ENCODE measurements around the gene HHIPL1. TPM values are rescaled to one million over a fixed set of nuclear protein-coding genes. Genes with fewer than 3 reads are reported as not detected.

The HHIPL1 gene
- total RNA-seq = 2.3 TPM
- 1 to 10 TPM; 1.4 to 2.8 (median 2.2) TPM for polyA plus RNA-seq (ENCODE audit: insufficient read depth in 1 of 8, insufficient read length in 8 of 8, low replicate concordance in 1 of 8)
- long read RNA-seq, donor 1, full-length matches to known transcripts = 1 of 1 reads
- long read RNA-seq, donor 1, partial matches to known transcripts = 0 of 1 reads
- long read RNA-seq, donor 1, other reads (novel, unspliced or antisense) = 0 of 1 reads
- long read RNA-seq, donor 2 = 0 reads
- long read RNA-seq, donor 3 = 0 reads
- long read RNA-seq, donor 4 = 0 reads
- long read RNA-seq, donor 5, full-length matches to known transcripts = 1 of 1 reads
- long read RNA-seq, donor 5, partial matches to known transcripts = 0 of 1 reads
- long read RNA-seq, donor 5, other reads (novel, unspliced or antisense) = 0 of 1 reads
- long read RNA-seq, donor 6, full-length matches to known transcripts = 1 of 1 reads
- long read RNA-seq, donor 6, partial matches to known transcripts = 0 of 1 reads
- long read RNA-seq, donor 6, other reads (novel, unspliced or antisense) = 0 of 1 reads
- long read RNA-seq, donor 7 = 0 reads
- long read RNA-seq, donor 8 = 0 reads
- long read RNA-seq, donor 9 = 0 reads
- long read RNA-seq, donor 10 = 0 reads
- long read RNA-seq, donor 11 = 0 reads

- Histone ChIP-seq H3K27me3 (ENCODE audit: control insufficient read depth, insufficient read depth, low read length) (peaks cover 24% of the 10 kb centered on the region), H3K27ac (ENCODE audit: low read length) (no peak within 1 kb of the TSS), H3K4me3 (ENCODE audit: low read length) (peak within 1 kb of the TSS; percentile 32), H3K36me3 (ENCODE audit: control insufficient read depth, insufficient read depth, low read length) (no peaks in the 10 kb centered on the region), H3K9me3 (replicated peaks; ENCODE audit: control insufficient read depth, low read depth, low read length) (no peaks in the 10 kb centered on the region), H3K4me1 (ENCODE audit: control insufficient read depth, insufficient read depth, low read length) (peaks cover 8% of the 10 kb centered on the region)
- 4% methylated on average over 91 of the region's 91 CpGs for WGBS (ENCODE audit: insufficient coverage)
- peak; percentile 64 for DNase-seq
Measured at GRCh38 chr14:99644723-99645544, at the start of gene HHIPL1. HHIPL1 (plus strand) TSS chr14:99645129; CDS start chr14:99645208, 79 bp downstream.

- WGBS (ENCODE audit: insufficient coverage) = 78% methylated on average over 4 of the region's 7 CpGs
- no peak overlapping the region for H3K27ac ChIP-seq (ENCODE audit: low read length)
Measured at GRCh38 chr14:99595524-99595923, 49.4 kb upstream of the HHIPL1 start.

GRCh38 chr14:99596071-99596627 lies 48.8 kb upstream of the HHIPL1 start:
- H3K27ac ChIP-seq (ENCODE audit: low read length) = no peak overlapping the region
- peaks cover 4% of the 10 kb centered on the region for H3K27me3 ChIP-seq (ENCODE audit: control insufficient read depth, insufficient read depth, low read length)
- no peaks in the 10 kb centered on the region for H3K9me3 ChIP-seq (replicated peaks; ENCODE audit: control insufficient read depth, low read depth, low read length)
- no peak overlapping the region for H3K4me3 ChIP-seq (ENCODE audit: low read length)
- peak; percentile 46 for DNase-seq
- WGBS (ENCODE audit: insufficient coverage) = 40% methylated on average over 1 of the region's 10 CpGs
- H3K36me3 ChIP-seq (ENCODE audit: control insufficient read depth, insufficient read depth, low read length) = no peaks in the 10 kb centered on the region
- H3K4me1 ChIP-seq (ENCODE audit: control insufficient read depth, insufficient read depth, low read length) = peaks cover 36% of the 10 kb centered on the region

More at GRCh38 chr14:99595524-99595923, 49.4 kb upstream of the HHIPL1 start:
- no peaks in the 10 kb centered on the region for H3K36me3 ChIP-seq (ENCODE audit: control insufficient read depth, insufficient read depth, low read length)
- peaks cover 2% of the 10 kb centered on the region for H3K27me3 ChIP-seq (ENCODE audit: control insufficient read depth, insufficient read depth, low read length)
- DNase-seq = no peak
- peaks cover 41% of the 10 kb centered on the region for H3K4me1 ChIP-seq (ENCODE audit: control insufficient read depth, insufficient read depth, low read length)
- no peaks in the 10 kb centered on the region for H3K9me3 ChIP-seq (replicated peaks; ENCODE audit: control insufficient read depth, low read depth, low read length)
- H3K4me3 ChIP-seq (ENCODE audit: low read length) = no peak overlapping the region

GRCh38 chr14:99596772-99597171 lies 48.2 kb upstream of the HHIPL1 start:
- Histone ChIP-seq H3K27ac (ENCODE audit: low read length) (no peak overlapping the region), H3K4me1 (ENCODE audit: control insufficient read depth, insufficient read depth, low read length) (peaks cover 39% of the 10 kb centered on the region), H3K27me3 (ENCODE audit: control insufficient read depth, insufficient read depth, low read length) (peaks cover 9% of the 10 kb centered on the region), H3K36me3 (ENCODE audit: control insufficient read depth, insufficient read depth, low read length) (no peaks in the 10 kb centered on the region), H3K9me3 (replicated peaks; ENCODE audit: control insufficient read depth, low read depth, low read length) (no peaks in the 10 kb centered on the region), H3K4me3 (ENCODE audit: low read length) (no peak overlapping the region)
- DNase-seq = no peak
- WGBS (ENCODE audit: insufficient coverage) = 93% methylated on average over 7 of the region's 7 CpGs

GRCh38 chr14:99597911-99598600 lies 46.9 kb upstream of the HHIPL1 start:
- H3K27ac ChIP-seq (ENCODE audit: low read length) = no peak overlapping the region
- H3K4me1 ChIP-seq (ENCODE audit: control insufficient read depth, insufficient read depth, low read length) = peaks cover 41% of the 10 kb centered on the region
- H3K27me3 ChIP-seq (ENCODE audit: control insufficient read depth, insufficient read depth, low read length) = peaks cover 18% of the 10 kb centered on the region
- no peaks in the 10 kb centered on the region for H3K9me3 ChIP-seq (replicated peaks; ENCODE audit: control insufficient read depth, low read depth, low read length)
- 79% methylated on average over 17 of the region's 20 CpGs for WGBS (ENCODE audit: insufficient coverage)
- H3K4me3 ChIP-seq (ENCODE audit: low read length) = no peak overlapping the region
- DNase-seq = no peak
- H3K36me3 ChIP-seq (ENCODE audit: control insufficient read depth, insufficient read depth, low read length) = no peaks in the 10 kb centered on the region

GRCh38 chr14:99598774-99599173 lies 46.2 kb upstream of the HHIPL1 start:
- Histone ChIP-seq H3K4me3 (ENCODE audit: low read length) (no peak overlapping the region), H3K4me1 (ENCODE audit: control insufficient read depth, insufficient read depth, low read length) (peaks cover 35% of the 10 kb centered on the region), H3K27ac (ENCODE audit: low read length) (no peak overlapping the region), H3K36me3 (ENCODE audit: control insufficient read depth, insufficient read depth, low read length) (no peaks in the 10 kb centered on the region), H3K9me3 (replicated peaks; ENCODE audit: control insufficient read depth, low read depth, low read length) (no peaks in the 10 kb centered on the region), H3K27me3 (ENCODE audit: control insufficient read depth, insufficient read depth, low read length) (peaks cover 21% of the 10 kb centered on the region)
- no CpG with 5 or more reads among the region's 3 CpGs for WGBS (ENCODE audit: insufficient coverage)
- DNase-seq = no peak

GRCh38 chr14:99599393-99599792 lies 45.5 kb upstream of the HHIPL1 start:
- no peak for DNase-seq
- no peak overlapping the region for H3K27ac ChIP-seq (ENCODE audit: low read length)

GRCh38 chr14:99600232-99600888 lies 44.6 kb upstream of the HHIPL1 start:
- H3K27me3 ChIP-seq (ENCODE audit: control insufficient read depth, insufficient read depth, low read length) = peaks cover 24% of the 10 kb centered on the region
- H3K9me3 ChIP-seq (replicated peaks; ENCODE audit: control insufficient read depth, low read depth, low read length) = no peaks in the 10 kb centered on the region
- H3K4me3 ChIP-seq (ENCODE audit: low read length) = no peak overlapping the region
- H3K27ac ChIP-seq (ENCODE audit: low read length) = no peak overlapping the region
- DNase-seq = no peak
- H3K36me3 ChIP-seq (ENCODE audit: control insufficient read depth, insufficient read depth, low read length) = no peaks in the 10 kb centered on the region
- H3K4me1 ChIP-seq (ENCODE audit: control insufficient read depth, insufficient read depth, low read length) = peaks cover 40% of the 10 kb centered on the region
- WGBS (ENCODE audit: insufficient coverage) = 88% methylated on average over 2 of the region's 3 CpGs

More at GRCh38 chr14:99599393-99599792, 45.5 kb upstream of the HHIPL1 start:
- H3K27me3 ChIP-seq (ENCODE audit: control insufficient read depth, insufficient read depth, low read length) = peaks cover 21% of the 10 kb centered on the region
- WGBS (ENCODE audit: insufficient coverage) = 84% methylated on average over 3 of the region's 6 CpGs
- peaks cover 35% of the 10 kb centered on the region for H3K4me1 ChIP-seq (ENCODE audit: control insufficient read depth, insufficient read depth, low read length)
- H3K9me3 ChIP-seq (replicated peaks; ENCODE audit: control insufficient read depth, low read depth, low read length) = no peaks in the 10 kb centered on the region
- H3K4me3 ChIP-seq (ENCODE audit: low read length) = no peak overlapping the region
- H3K36me3 ChIP-seq (ENCODE audit: control insufficient read depth, insufficient read depth, low read length) = no peaks in the 10 kb centered on the region

- H3K4me3 ChIP-seq (ENCODE audit: low read length) = no peak overlapping the region
- no peaks in the 10 kb centered on the region for H3K9me3 ChIP-seq (replicated peaks; ENCODE audit: control insufficient read depth, low read depth, low read length)
- 31% methylated on average over 3 of the region's 8 CpGs for WGBS (ENCODE audit: insufficient coverage)
- peaks cover 26% of the 10 kb centered on the region for H3K27me3 ChIP-seq (ENCODE audit: control insufficient read depth, insufficient read depth, low read length)
- peaks cover 44% of the 10 kb centered on the region for H3K4me1 ChIP-seq (ENCODE audit: control insufficient read depth, insufficient read depth, low read length)
- no peaks in the 10 kb centered on the region for H3K36me3 ChIP-seq (ENCODE audit: control insufficient read depth, insufficient read depth, low read length)
- DNase-seq = peak; percentile 57
- H3K27ac ChIP-seq (ENCODE audit: low read length) = no peak overlapping the region
Measured at GRCh38 chr14:99601361-99601831, 43.5 kb upstream of the HHIPL1 start.
